Measurements from ENCODE around the gene NRIP3.
"Not testable (repeated sequence)": the region's sequence is repeated elsewhere in the genome, so short reads cannot be mapped to it uniquely, and the experiment has no call there.

- TF ChIP-seq GABPA (IDR thresholded peaks at IDR 0.05; ENCODE audit: low read depth); CTCF (IDR thresholded peaks at IDR 0.05; ENCODE audit: insufficient read depth, low read length); REST (IDR thresholded peaks at IDR 0.05; ENCODE audit: insufficient replicate concordance, low read depth); POLR2AphosphoS5 (IDR thresholded peaks at IDR 0.05; ENCODE audit: low read depth); SPI1 (IDR thresholded peaks at IDR 0.05; ENCODE audit: borderline replicate concordance, low read depth): not testable (repeated sequence)
Measured at GRCh38 chr11:9009538-9009937, 5.7 kb upstream of the NRIP3 start.
